ENCODE results near the gene CEL.

GRCh38 chr9:133026426-133026825 lies 35.4 kb upstream of the CEL start:
- TF ChIP-seq POLR2A (IDR thresholded peaks at IDR 0.05; ENCODE audit: low read depth, low read length) (no peak), TAF1 (IDR thresholded peaks at IDR 0.05; ENCODE audit: borderline replicate concordance, low read depth, low read length) (no peak)

Data from GM12892 (cell line).